PFSK-1 (cell line): ENCODE measurements around the gene STXBP3.

Experiments
- POLR2AphosphoS5 ChIP-seq: IDR thresholded peaks from 2 replicates; pipeline ENCODE4 v1.6.1; 2012; ENCODE audit warnings: low read depth, mild to moderate bottlenecking, control low read depth, low read length, moderate library complexity
- REST ChIP-seq, 2 experiments: IDR thresholded peaks; 2 replicates each; pipeline versions ENCODE4 v1.6.1 to v1.8.0; 2011 to 2012; ENCODE audit warnings: low read depth in 2 of 2, low read length in 2 of 2, control low read depth in 1 of 2, inconsistent platforms in 1 of 2, mild to moderate bottlenecking in 1 of 2, moderate library complexity in 1 of 2; ENCODE audit not compliant: insufficient read depth in 1 of 2
- SIN3A ChIP-seq: IDR thresholded peaks from 2 replicates; pipeline ENCODE4 v1.6.1; 2012; ENCODE audit warnings: mild to moderate bottlenecking, low read length, moderate library complexity, borderline replicate concordance; ENCODE audit not compliant: insufficient read depth
- TAF1 ChIP-seq: IDR thresholded peaks from 2 replicates; pipeline ENCODE4 v1.6.1; 2012; ENCODE audit warnings: low read length, control low read depth, borderline replicate concordance; ENCODE audit not compliant: insufficient read depth

GRCh38 chr1:108791790-108792189 is 45.3 kb downstream of the STXBP3 start:
- TF ChIP-seq REST (IDR thresholded peaks at IDR 0.05; ENCODE audit: insufficient read depth in 1 of 2, low read depth in 2 of 2, low read length in 2 of 2), result no peak
- no peak for TF ChIP-seq POLR2AphosphoS5
- TF ChIP-seq TAF1, result no peak
- TF ChIP-seq SIN3A, result no peak
